ENCODE results near the gene EIF4E3. TPM values are rescaled to one million over a fixed set of nuclear protein-coding genes. Genes with fewer than 3 reads are reported as not detected.

EIF4E3 gene
- total and polyA plus RNA-seq, 3 experiments from 2014 or later = 22.2 to 50.5 (median 24.1) TPM

DNA sequence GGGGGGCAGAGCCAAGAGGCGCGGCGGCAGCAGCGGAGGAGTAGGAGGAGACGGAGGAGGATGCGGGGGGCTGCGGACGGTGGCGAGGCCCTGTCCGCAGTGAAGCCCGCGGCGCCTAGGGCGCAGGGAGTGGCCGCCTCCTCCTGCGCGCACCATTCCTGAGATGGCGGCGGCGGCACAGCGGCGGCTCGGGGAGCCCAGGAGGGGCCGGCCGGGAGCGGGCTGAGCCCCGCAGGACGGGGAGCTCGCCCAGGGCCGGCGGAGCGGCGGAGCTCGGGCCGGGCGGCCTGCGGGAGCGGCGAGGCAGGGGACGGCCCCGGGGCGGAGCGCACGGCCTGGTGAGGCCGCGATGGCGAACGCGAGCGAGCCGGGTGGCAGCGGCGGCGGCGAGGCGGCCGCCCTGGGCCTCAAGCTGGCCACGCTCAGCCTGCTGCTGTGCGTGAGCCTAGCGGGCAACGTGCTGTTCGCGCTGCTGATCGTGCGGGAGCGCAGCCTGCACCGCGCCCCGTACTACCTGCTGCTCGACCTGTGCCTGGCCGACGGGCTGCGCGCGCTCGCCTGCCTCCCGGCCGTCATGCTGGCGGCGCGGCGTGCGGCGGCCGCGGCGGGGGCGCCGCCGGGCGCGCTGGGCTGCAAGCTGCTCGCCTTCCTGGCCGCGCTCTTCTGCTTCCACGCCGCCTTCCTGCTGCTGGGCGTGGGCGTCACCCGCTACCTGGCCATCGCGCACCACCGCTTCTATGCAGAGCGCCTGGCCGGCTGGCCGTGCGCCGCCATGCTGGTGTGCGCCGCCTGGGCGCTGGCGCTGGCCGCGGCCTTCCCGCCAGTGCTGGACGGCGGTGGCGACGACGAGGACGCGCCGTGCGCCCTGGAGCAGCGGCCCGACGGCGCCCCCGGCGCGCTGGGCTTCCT lies 28.8 kb upstream of the EIF4E3 start, which contains the start of gene GPR27:
Gene GPR27, plus strand, starts transcription at position 155 of the 909 bp plus-strand sequence. Its CDS starts 195 bp downstream, at position 350.
- Mint-ChIP-seq H3K36me3 (peaks cover 0 to 4% (median 0%) of the 10 kb centered on the region in 3 donors), H3K4me1 (peaks cover 6 to 16% (median 14%) of the 10 kb centered on the region in 3 donors), H3K27me3 (peaks cover 20 to 40% of the 10 kb centered on the region in 2 donors), H3K27ac (peak within 1 kb of the TSS in 2 of 8 donors; percentile 34 to 85), H3K9me3 (no peaks in the 10 kb centered on the region), H3K4me3 (peak within 1 kb of the TSS; percentile 67 to 83 (median 75))
- peak within 1 kb of the TSS; percentile 37 for H3K4me3 ChIP-seq (ENCODE audit: low read length)
- no peaks in the 10 kb centered on the region for H3K9me3 ChIP-seq (ENCODE audit: low read length)
- peak in 2 of 5 donors; percentile 24 to 26 for DNase-seq
- no peak within 1 kb of the TSS for H3K27ac ChIP-seq (ENCODE audit: low read depth, low read length)
- POLR2A ChIA-PET = no interaction called here
- H3K4me1 ChIP-seq (ENCODE audit: insufficient read depth, low read length) = peaks cover 6% of the 10 kb centered on the region
- CTCF ChIA-PET = interaction anchor here (1.1 to 1.3 kb wide), 2 partner anchors 24 kb away, joined by 3 read pairs; no protein-coding TSS in a partner anchor
- no peaks in the 10 kb centered on the region for H3K36me3 ChIP-seq (ENCODE audit: insufficient read depth, low read length)
- peaks cover 25% of the 10 kb centered on the region for H3K27me3 ChIP-seq (ENCODE audit: insufficient read depth, low read length, poor library complexity, severe bottlenecking)

DNA sequence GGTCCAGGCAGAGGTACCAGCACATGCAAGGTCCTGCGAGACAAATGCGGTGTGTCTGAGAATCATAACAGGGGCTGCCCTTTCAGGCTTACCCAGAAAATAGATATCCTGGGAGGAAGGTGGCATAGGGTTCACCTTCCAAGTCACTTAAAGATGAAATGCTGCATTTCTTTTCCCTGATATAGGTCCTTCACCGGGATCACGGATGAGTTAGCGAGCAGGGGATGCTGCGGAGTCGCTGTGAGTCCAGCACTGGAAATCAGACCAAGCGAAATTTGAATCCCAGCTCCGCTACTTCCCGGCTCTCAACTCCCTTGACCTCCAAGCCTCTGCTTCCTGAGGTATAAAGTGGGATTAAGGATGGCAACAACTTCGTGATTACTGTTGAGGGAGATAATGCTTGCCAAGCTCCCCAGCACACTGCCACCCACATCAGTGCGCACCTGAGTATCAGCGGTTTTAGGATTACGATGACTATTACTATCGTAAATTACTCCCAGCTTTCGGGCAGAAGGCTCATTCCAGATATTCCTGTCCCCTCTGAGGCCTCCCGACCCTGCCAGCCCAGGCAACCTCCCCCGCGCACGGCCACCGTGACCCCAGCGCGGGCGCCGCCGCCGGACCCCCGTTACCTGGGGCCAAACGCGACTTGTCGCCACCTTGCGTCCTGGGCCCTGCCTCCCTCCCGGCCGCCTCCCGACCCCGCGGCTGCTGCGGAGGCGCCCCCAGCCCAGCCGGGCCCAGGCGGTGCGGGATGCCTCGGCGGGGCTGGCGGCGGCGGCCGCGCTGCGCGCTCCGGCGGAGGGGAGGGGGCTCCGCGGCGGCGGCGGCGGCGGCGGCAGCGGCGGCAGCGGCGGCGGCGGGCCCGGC lies 27.9 kb upstream of the EIF4E3 start:
- Mint-ChIP-seq H3K4me3 (peak overlapping the region; percentile 67 to 83 (median 75)), H3K36me3 (peaks cover 0 to 4% (median 0%) of the 10 kb centered on the region in 3 donors), H3K9me3 (no peaks in the 10 kb centered on the region), H3K4me1 (peaks cover 6 to 16% (median 14%) of the 10 kb centered on the region in 3 donors), H3K27ac (peak overlapping the region in 2 of 8 donors; percentile 34 to 85), H3K27me3 (peaks cover 21 to 46% of the 10 kb centered on the region in 2 donors)
- peaks cover 6% of the 10 kb centered on the region for H3K4me1 ChIP-seq (ENCODE audit: insufficient read depth, low read length)
- DNase-seq = peak in 1 of 5 donors; percentile 4
- H3K9me3 ChIP-seq (ENCODE audit: low read length) = no peaks in the 10 kb centered on the region
- H3K36me3 ChIP-seq (ENCODE audit: insufficient read depth, low read length) = no peaks in the 10 kb centered on the region
- CTCF ChIA-PET = interaction anchor here (1.1 kb wide), 1 partner anchor 23 kb away, joined by 3 read pairs; no protein-coding TSS in a partner anchor
- no peak overlapping the region for H3K27ac ChIP-seq (ENCODE audit: low read depth, low read length)
- H3K4me3 ChIP-seq (ENCODE audit: low read length) = peak overlapping the region; percentile 37
- H3K27me3 ChIP-seq (ENCODE audit: insufficient read depth, low read length, poor library complexity, severe bottlenecking) = peaks cover 25% of the 10 kb centered on the region
- POLR2A ChIA-PET = interaction anchor here (0.6 kb wide), 1 partner anchor 50 kb away, joined by 3 read pairs; no protein-coding TSS in a partner anchor

DNA sequence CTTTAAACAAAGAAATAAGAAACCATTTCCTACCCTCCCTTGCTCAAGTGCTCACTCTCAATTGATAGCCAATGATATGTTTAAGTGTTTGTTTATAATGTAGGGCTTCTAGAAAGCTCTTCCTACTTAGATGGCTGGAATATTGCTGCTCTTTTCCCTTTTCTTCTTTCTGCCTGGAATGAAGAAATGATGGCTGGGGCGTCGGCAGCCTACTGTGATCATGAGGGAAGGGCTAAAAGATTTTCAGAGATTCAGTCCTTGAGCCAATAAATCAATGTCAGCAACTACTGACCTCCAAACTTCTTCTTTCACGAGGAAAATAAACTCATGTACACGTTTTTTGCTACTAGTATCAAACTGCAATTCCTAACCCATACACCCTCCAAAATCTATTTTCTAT lies 26.4 kb upstream of the EIF4E3 start:
- Mint-ChIP-seq H3K4me1 (peaks cover 6 to 16% (median 14%) of the 10 kb centered on the region in 3 donors), H3K36me3 (peaks cover 0 to 4% (median 0%) of the 10 kb centered on the region in 3 donors), H3K27ac (no peak overlapping the region), H3K4me3 (peak overlapping the region in 2 of 7 donors; percentile 2 to 76), H3K27me3 (peaks cover 20 to 43% of the 10 kb centered on the region in 2 donors), H3K9me3 (peaks cover 0 to 2% (median 0%) of the 10 kb centered on the region in 5 donors)
- H3K4me1 ChIP-seq (ENCODE audit: insufficient read depth, low read length) = peaks cover 6% of the 10 kb centered on the region
- no peaks in the 10 kb centered on the region for H3K36me3 ChIP-seq (ENCODE audit: insufficient read depth, low read length)
- ChIA-PET POLR2A (no interaction called here), CTCF (no interaction called here)
- no peaks in the 10 kb centered on the region for H3K9me3 ChIP-seq (ENCODE audit: low read length)
- no peak for DNase-seq
- H3K4me3 ChIP-seq (ENCODE audit: low read length) = no peak overlapping the region
- peaks cover 25% of the 10 kb centered on the region for H3K27me3 ChIP-seq (ENCODE audit: insufficient read depth, low read length, poor library complexity, severe bottlenecking)
- no peak overlapping the region for H3K27ac ChIP-seq (ENCODE audit: low read depth, low read length)

- Histone ChIP-seq H3K27ac (ENCODE audit: low read depth, low read length) (no peak overlapping the region), H3K36me3 (ENCODE audit: insufficient read depth, low read length) (no peaks in the 10 kb centered on the region), H3K27me3 (ENCODE audit: insufficient read depth, low read length, poor library complexity, severe bottlenecking) (no peaks in the 10 kb centered on the region), H3K4me3 (ENCODE audit: low read length) (no peak overlapping the region), H3K4me1 (ENCODE audit: insufficient read depth, low read length) (no peaks in the 10 kb centered on the region), H3K9me3 (ENCODE audit: low read length) (peaks cover 5% of the 10 kb centered on the region)
- Mint-ChIP-seq H3K27ac (no peak overlapping the region), H3K4me1 (no peaks in the 10 kb centered on the region), H3K4me3 (no peak overlapping the region), H3K9me3 (peaks cover 32 to 40% (median 37%) of the 10 kb centered on the region in 5 donors), H3K36me3 (peaks cover 3 to 41% (median 7%) of the 10 kb centered on the region in 3 donors), H3K27me3 (peaks cover 5 to 8% of the 10 kb centered on the region in 2 donors)
- DNase-seq = no peak
- ChIA-PET CTCF (no interaction called here), POLR2A (no interaction called here)
These were observed 19.5 kb upstream of the EIF4E3 start for GRCh38 chr3:71744738-71745137.

DNA sequence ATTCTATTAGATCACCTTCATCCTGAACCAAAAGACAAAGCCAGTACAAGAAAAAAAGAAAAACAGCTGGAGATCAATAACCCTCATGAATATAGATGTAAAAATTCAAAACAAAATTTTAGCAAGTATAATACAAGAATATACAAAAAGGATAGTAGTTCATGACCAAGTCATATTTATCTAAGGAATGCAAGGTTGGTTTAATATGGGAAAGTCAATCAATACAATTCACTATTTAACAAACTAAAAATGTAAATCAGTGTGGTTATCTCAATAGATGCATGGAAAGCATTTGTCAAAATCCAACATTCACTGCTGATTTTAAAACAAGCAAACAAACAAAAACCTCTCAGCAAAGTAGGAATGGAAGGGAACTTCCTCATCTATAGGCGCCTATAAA lies 17.4 kb upstream of the EIF4E3 start:
- H3K36me3 Mint-ChIP-seq = peaks cover 3 to 43% (median 7%) of the 10 kb centered on the region in 3 donors
- no peaks in the 10 kb centered on the region for H3K4me1 ChIP-seq (ENCODE audit: insufficient read depth, low read length)
- peaks cover 6 to 16% of the 10 kb centered on the region in 2 donors for H3K27me3 Mint-ChIP-seq
- H3K9me3 Mint-ChIP-seq = peaks cover 32 to 43% (median 39%) of the 10 kb centered on the region in 5 donors
- no peak overlapping the region for H3K4me3 Mint-ChIP-seq
- POLR2A ChIA-PET = no interaction called here
- no peak overlapping the region for H3K27ac Mint-ChIP-seq
- H3K4me1 Mint-ChIP-seq = no peaks in the 10 kb centered on the region
- CTCF ChIA-PET = interaction anchor here (1.2 kb wide), 1 partner anchor 14 kb away, joined by 4 read pairs; no protein-coding TSS in a partner anchor
- no peaks in the 10 kb centered on the region for H3K27me3 ChIP-seq (ENCODE audit: insufficient read depth, low read length, poor library complexity, severe bottlenecking)
- no peak overlapping the region for H3K4me3 ChIP-seq (ENCODE audit: low read length)
- no peaks in the 10 kb centered on the region for H3K36me3 ChIP-seq (ENCODE audit: insufficient read depth, low read length)
- no peak for DNase-seq
- H3K27ac ChIP-seq (ENCODE audit: low read depth, low read length) = no peak overlapping the region
- peaks cover 5% of the 10 kb centered on the region for H3K9me3 ChIP-seq (ENCODE audit: low read length)

- no peaks in the 10 kb centered on the region for H3K36me3 ChIP-seq (ENCODE audit: insufficient read depth, low read length)
- Mint-ChIP-seq H3K4me3 (no peak overlapping the region), H3K27ac (no peak overlapping the region), H3K36me3 (peaks cover 0 to 12% (median 2%) of the 10 kb centered on the region in 3 donors), H3K4me1 (peaks cover 13 to 17% (median 16%) of the 10 kb centered on the region in 3 donors), H3K27me3 (peaks cover 5 to 40% of the 10 kb centered on the region in 2 donors), H3K9me3 (peaks cover 3 to 9% (median 5%) of the 10 kb centered on the region in 5 donors)
- ChIA-PET POLR2A (no interaction called here), CTCF (no interaction called here)
- no peak overlapping the region for H3K27ac ChIP-seq (ENCODE audit: low read depth, low read length)
- H3K4me3 ChIP-seq (ENCODE audit: low read length) = no peak overlapping the region
- peaks cover 6% of the 10 kb centered on the region for H3K4me1 ChIP-seq (ENCODE audit: insufficient read depth, low read length)
- no peak for DNase-seq
- no peaks in the 10 kb centered on the region for H3K27me3 ChIP-seq (ENCODE audit: insufficient read depth, low read length, poor library complexity, severe bottlenecking)
- no peaks in the 10 kb centered on the region for H3K9me3 ChIP-seq (ENCODE audit: low read length)
These were observed 9.7 kb upstream of the EIF4E3 start for GRCh38 chr3:71734881-71735280.

DNA sequence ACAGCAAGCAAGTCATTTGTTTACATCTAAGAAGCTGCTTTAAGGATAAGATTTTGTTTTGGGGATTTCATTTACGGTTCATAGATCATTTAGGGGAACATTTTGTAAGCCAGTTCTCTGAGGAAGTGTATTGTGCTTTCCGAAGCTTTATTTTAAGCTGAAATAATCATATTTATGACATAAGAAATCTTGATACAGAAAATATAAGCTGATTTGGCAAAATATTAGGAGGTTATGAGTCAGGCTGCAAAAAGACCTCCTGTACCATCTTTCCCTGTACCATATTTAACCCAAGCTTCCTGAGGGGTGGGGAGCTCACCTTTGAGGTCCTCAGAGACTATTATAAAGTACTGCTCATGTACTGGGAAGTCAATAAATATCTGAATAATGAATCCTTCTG lies 8.1 kb upstream of the EIF4E3 start:
- no peak for DNase-seq
- Mint-ChIP-seq H3K27ac (no peak overlapping the region), H3K4me1 (peaks cover 27 to 32% (median 32%) of the 10 kb centered on the region in 3 donors), H3K27me3 (peaks cover 6 to 31% of the 10 kb centered on the region in 2 donors), H3K4me3 (no peak overlapping the region), H3K9me3 (peaks cover 3 to 9% (median 5%) of the 10 kb centered on the region in 5 donors), H3K36me3 (peaks cover 0 to 12% (median 2%) of the 10 kb centered on the region in 3 donors)
- Histone ChIP-seq H3K4me3 (ENCODE audit: low read length) (no peak overlapping the region), H3K4me1 (ENCODE audit: insufficient read depth, low read length) (peaks cover 17% of the 10 kb centered on the region), H3K27ac (ENCODE audit: low read depth, low read length) (no peak overlapping the region), H3K9me3 (ENCODE audit: low read length) (no peaks in the 10 kb centered on the region), H3K36me3 (ENCODE audit: insufficient read depth, low read length) (no peaks in the 10 kb centered on the region), H3K27me3 (ENCODE audit: insufficient read depth, low read length, poor library complexity, severe bottlenecking) (no peaks in the 10 kb centered on the region)
- ChIA-PET POLR2A (no interaction called here), CTCF (no interaction called here)

Data from CD8-positive, alpha-beta memory T cell (primary cell).